Liver (tissue), 9 donors: Measurements from ENCODE around the gene SOX5. TPM values are rescaled to one million over a fixed set of nuclear protein-coding genes. Genes with fewer than 3 reads are reported as not detected.

Source experiments
- DNase-seq: peaks from one replicate; pipeline ENCODE4 v3.0.0-alpha.2; 2017; ENCODE audit warnings: low spot score
- H3K27ac ChIP-seq, 2 donors: one replicate each; pipeline ENCODE4 v1.7.0; 2013; ENCODE audit warnings: inconsistent platforms in 2 of 2, low read length in 2 of 2, control low read depth in 1 of 2, low read depth in 1 of 2, mild to moderate bottlenecking in 1 of 2
- H3K27me3 ChIP-seq, 4 donors: one replicate each; pipeline versions ENCODE4 v1.6.1 to v1.7.0; 2013; ENCODE audit warnings: low read length in 3 of 4, inconsistent platforms in 1 of 4, mild to moderate bottlenecking in 1 of 4, moderate library complexity in 1 of 4; ENCODE audit not compliant: control insufficient read depth in 4 of 4, insufficient read depth in 4 of 4
- H3K36me3 ChIP-seq, 4 donors: one replicate each; pipeline versions ENCODE4 v1.6.1 to v1.7.0; 2013; ENCODE audit warnings: low read length in 3 of 4, mild to moderate bottlenecking in 3 of 4, low read depth in 1 of 4, moderate library complexity in 1 of 4; ENCODE audit not compliant: control insufficient read depth in 4 of 4, insufficient read depth in 3 of 4
- H3K4me1 ChIP-seq, 4 donors: one replicate each; pipeline versions ENCODE4 v1.6.1 to v1.7.0; 2013; ENCODE audit warnings: low read length in 3 of 4, mild to moderate bottlenecking in 3 of 4, moderate library complexity in 1 of 4; ENCODE audit not compliant: control insufficient read depth in 4 of 4, insufficient read depth in 4 of 4
- H3K4me3 ChIP-seq, 3 donors: one replicate each; pipeline versions ENCODE4 v1.6.1 to v1.7.0; 2013; ENCODE audit warnings: low read length in 3 of 3, control low read depth in 1 of 3, low read depth in 1 of 3, mild to moderate bottlenecking in 1 of 3
- H3K9ac ChIP-seq, 2 donors: one replicate each; pipeline ENCODE4 v1.7.0; 2013; ENCODE audit warnings: low read length in 2 of 2, mild to moderate bottlenecking in 2 of 2, moderate library complexity in 2 of 2, control low read depth in 1 of 2, low read depth in 1 of 2
- H3K9me3 ChIP-seq, 4 donors: one replicate each; pipeline versions ENCODE4 v1.6.1 to v1.7.0; 2013; ENCODE audit warnings: low read length in 3 of 4; ENCODE audit not compliant: control insufficient read depth in 4 of 4
- EGR1 ChIP-seq, 2 donors: IDR thresholded peaks; 2 replicates each; pipeline ENCODE4 v1.6.1; 2016 to 2018; ENCODE audit warnings: antibody characterized with exemption in 2 of 2, low read depth in 2 of 2
- FOXA1 ChIP-seq: IDR thresholded peaks from 2 replicates; pipeline ENCODE4 v1.6.1; 2016; ENCODE audit warnings: antibody characterized with exemption
- FOXA2 ChIP-seq: IDR thresholded peaks from 2 replicates; pipeline ENCODE4 v1.6.1; 2016; ENCODE audit warnings: antibody characterized with exemption
- GABPA ChIP-seq, 2 donors: IDR thresholded peaks in 1 of 2; conservative IDR thresholded peaks in 1 of 2; 2 replicates each; pipeline ENCODE4 v1.6.1; 2016; ENCODE audit warnings: antibody characterized with exemption in 2 of 2, mild to moderate bottlenecking in 1 of 2, moderate library complexity in 1 of 2
- HNF4A ChIP-seq, 2 donors: conservative IDR thresholded peaks; 2 replicates each; pipeline ENCODE4 v1.6.1; 2016; ENCODE audit warnings: antibody characterized with exemption in 2 of 2, mild to moderate bottlenecking in 2 of 2
- HNF4G ChIP-seq: IDR thresholded peaks from 2 replicates; pipeline ENCODE4 v1.6.1; 2016; ENCODE audit warnings: antibody characterized with exemption
- JUND ChIP-seq, 2 donors: IDR thresholded peaks; 2 replicates each; pipeline ENCODE4 v1.6.1; 2016; ENCODE audit warnings: antibody characterized with exemption in 2 of 2
- MAX ChIP-seq: IDR thresholded peaks from 2 replicates; pipeline ENCODE4 v1.6.1; 2016; ENCODE audit warnings: antibody characterized with exemption
- NR2F2 ChIP-seq: IDR thresholded peaks from 2 replicates; pipeline ENCODE4 v1.6.1; 2016; ENCODE audit warnings: antibody characterized with exemption
- RAD21 ChIP-seq, 2 donors: IDR thresholded peaks; 2 replicates each; pipeline ENCODE4 v1.6.1; 2016; ENCODE audit warnings: antibody characterized with exemption in 2 of 2, mild to moderate bottlenecking in 2 of 2
- REST ChIP-seq: IDR thresholded peaks from 2 replicates; pipeline ENCODE4 v1.6.1; 2016; ENCODE audit warnings: antibody characterized with exemption, mild to moderate bottlenecking
- RXRA ChIP-seq, 2 donors: IDR thresholded peaks; 2 replicates each; pipeline ENCODE4 v1.6.1; 2017 to 2018; ENCODE audit warnings: antibody characterized with exemption in 2 of 2, mild to moderate bottlenecking in 1 of 2
- SP1 ChIP-seq: IDR thresholded peaks from 2 replicates; pipeline ENCODE4 v1.6.1; 2018; ENCODE audit warnings: antibody characterized with exemption, mild to moderate bottlenecking
- TAF1 ChIP-seq: conservative IDR thresholded peaks from 2 replicates; pipeline ENCODE4 v1.6.1; 2016; ENCODE audit warnings: antibody characterized with exemption, mild to moderate bottlenecking
- YY1 ChIP-seq: IDR thresholded peaks from 2 replicates; pipeline ENCODE4 v1.6.1; 2016; ENCODE audit warnings: antibody characterized with exemption, mild to moderate bottlenecking
- WGBS: extraction: QIAGEN DNeasy Blood & Tissue Kit; methylation state at CpG from one replicate; pipeline ENCODE4 v1.1.7; 2013; 5-methylcytosine and 5-hydroxymethylcytosine counted together
- polyA plus RNA-seq, 2 donors: library from polyadenylated mRNA; stranded (reverse) in 1 of 2; unstranded in 1 of 2; fragments of 200-250 nt in 1 of 2; fragments of >200 nt in 1 of 2; fragmentation: Nextera tagmentation in 1 of 2; extraction: Ambion mirVana in 1 of 2; gene quantifications; one replicate each; pipeline versions ENCODE4 v1.2.1 to v1.2.3, GENCODE V29; 2013 to 2015
- total RNA-seq, 2 donors: library from RNA; depleted of rRNA; stranded (reverse); fragments of >200 nt; gene quantifications; one replicate each; pipeline ENCODE4 v1.2.3, GENCODE V29; 2014
- TF ChIP-seq, protein P1 (sequence below): IDR thresholded peaks from 2 replicates; pipeline ENCODE4 v1.6.1; 2016; ENCODE audit warnings: antibody characterized with exemption
- TF ChIP-seq, protein P2 (sequence below): fragments of 150-350 bp; IDR thresholded peaks from 2 replicates; pipeline ENCODE4 v1.5.1; 2017; ENCODE audit warnings: improper control_type of control experiment, low read depth, low read length; ENCODE audit not compliant: missing input control
- TF ChIP-seq, protein P3 (sequence below): IDR thresholded peaks from 2 replicates; pipeline ENCODE4 v1.6.1; 2016; ENCODE audit warnings: antibody characterized with exemption
- donor health status: healthy.
- donor health status: healthy.
- donor health status: healthy.
- donor health status: healthy.
- donor health status: healthy.

SOX5 gene
- total and polyA plus RNA-seq, 4 donors, result 2.3 to 42.4 (median 12.3) TPM

- no peaks in the 10 kb centered on the region for H3K27me3 ChIP-seq
- WGBS, result 91% methylated on average over 1 of the region's 1 CpG
- peaks cover 0 to 5% (median 2%) of the 10 kb centered on the region in 4 donors for H3K36me3 ChIP-seq
- DNase-seq, result no peak
- H3K4me1 ChIP-seq, result no peaks in the 10 kb centered on the region
- H3K4me3 ChIP-seq, result no peak overlapping the region
- no peak overlapping the region for H3K9ac ChIP-seq
- no peaks in the 10 kb centered on the region for H3K9me3 ChIP-seq
- TF ChIP-seq YY1, result no peak
- TF ChIP-seq RAD21 (IDR thresholded peaks at IDR 0.05), result no peak
- no peak for TF ChIP-seq FOXA2
- no peak for TF ChIP-seq MAX
- H3K27ac ChIP-seq, result no peak overlapping the region
Observed at GRCh38 chr12:23579257-23579656, 370.2 kb downstream of the SOX5 start.

DNA sequence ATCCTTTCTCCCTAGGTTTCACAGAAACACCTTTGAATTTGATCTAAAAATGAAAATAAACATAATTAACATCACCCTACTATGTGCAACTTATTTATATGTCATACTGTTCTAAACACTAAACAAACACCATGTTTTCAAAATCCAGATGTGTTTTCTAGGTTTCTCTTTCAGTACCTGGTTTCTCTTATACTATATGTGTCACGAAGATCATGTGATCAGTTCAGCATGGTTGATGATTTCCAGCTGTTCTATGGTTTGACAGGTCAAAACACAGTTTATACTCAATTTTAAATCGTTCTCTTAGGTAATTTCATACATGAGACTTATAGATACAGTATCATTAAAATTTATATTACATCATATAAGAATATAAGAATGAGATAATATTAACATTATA lies 373.1 kb downstream of the SOX5 start:
- Histone ChIP-seq H3K36me3 (peaks cover 0 to 6% (median 3%) of the 10 kb centered on the region in 4 donors), H3K4me1 (no peaks in the 10 kb centered on the region), H3K4me3 (no peak overlapping the region), H3K27me3 (no peaks in the 10 kb centered on the region), H3K9me3 (no peaks in the 10 kb centered on the region), H3K9ac (no peak overlapping the region), H3K27ac (no peak overlapping the region)
- TF ChIP-seq, protein P1, sequence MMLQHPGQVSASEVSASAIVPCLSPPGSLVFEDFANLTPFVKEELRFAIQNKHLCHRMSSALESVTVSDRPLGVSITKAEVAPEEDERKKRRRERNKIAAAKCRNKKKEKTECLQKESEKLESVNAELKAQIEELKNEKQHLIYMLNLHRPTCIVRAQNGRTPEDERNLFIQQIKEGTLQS, result no peak
- TF ChIP-seq GABPA (IDR thresholded peaks at IDR 0.05 in 1 of 2, conservative IDR thresholded peaks at IDR 0.05 in 1 of 2) (no peak), SP1 (no peak), TAF1 (no peak), FOXA1 (no peak), RAD21 (IDR thresholded peaks at IDR 0.05) (no peak), RXRA (IDR thresholded peaks at IDR 0.05) (no peak), FOXA2 (no peak), YY1 (no peak), REST (no peak), HNF4G (no peak), HNF4A (conservative IDR thresholded peaks at IDR 0.05) (no peak), NR2F2 (no peak), JUND (IDR thresholded peaks at IDR 0.05) (no peak), EGR1 (IDR thresholded peaks at IDR 0.05; ENCODE audit: low read depth in 2 of 2) (no peak)
- TF ChIP-seq, protein P2, sequence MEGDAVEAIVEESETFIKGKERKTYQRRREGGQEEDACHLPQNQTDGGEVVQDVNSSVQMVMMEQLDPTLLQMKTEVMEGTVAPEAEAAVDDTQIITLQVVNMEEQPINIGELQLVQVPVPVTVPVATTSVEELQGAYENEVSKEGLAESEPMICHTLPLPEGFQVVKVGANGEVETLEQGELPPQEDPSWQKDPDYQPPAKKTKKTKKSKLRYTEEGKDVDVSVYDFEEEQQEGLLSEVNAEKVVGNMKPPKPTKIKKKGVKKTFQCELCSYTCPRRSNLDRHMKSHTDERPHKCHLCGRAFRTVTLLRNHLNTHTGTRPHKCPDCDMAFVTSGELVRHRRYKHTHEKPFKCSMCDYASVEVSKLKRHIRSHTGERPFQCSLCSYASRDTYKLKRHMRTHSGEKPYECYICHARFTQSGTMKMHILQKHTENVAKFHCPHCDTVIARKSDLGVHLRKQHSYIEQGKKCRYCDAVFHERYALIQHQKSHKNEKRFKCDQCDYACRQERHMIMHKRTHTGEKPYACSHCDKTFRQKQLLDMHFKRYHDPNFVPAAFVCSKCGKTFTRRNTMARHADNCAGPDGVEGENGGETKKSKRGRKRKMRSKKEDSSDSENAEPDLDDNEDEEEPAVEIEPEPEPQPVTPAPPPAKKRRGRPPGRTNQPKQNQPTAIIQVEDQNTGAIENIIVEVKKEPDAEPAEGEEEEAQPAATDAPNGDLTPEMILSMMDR, result no peak
- TF ChIP-seq, protein P3, sequence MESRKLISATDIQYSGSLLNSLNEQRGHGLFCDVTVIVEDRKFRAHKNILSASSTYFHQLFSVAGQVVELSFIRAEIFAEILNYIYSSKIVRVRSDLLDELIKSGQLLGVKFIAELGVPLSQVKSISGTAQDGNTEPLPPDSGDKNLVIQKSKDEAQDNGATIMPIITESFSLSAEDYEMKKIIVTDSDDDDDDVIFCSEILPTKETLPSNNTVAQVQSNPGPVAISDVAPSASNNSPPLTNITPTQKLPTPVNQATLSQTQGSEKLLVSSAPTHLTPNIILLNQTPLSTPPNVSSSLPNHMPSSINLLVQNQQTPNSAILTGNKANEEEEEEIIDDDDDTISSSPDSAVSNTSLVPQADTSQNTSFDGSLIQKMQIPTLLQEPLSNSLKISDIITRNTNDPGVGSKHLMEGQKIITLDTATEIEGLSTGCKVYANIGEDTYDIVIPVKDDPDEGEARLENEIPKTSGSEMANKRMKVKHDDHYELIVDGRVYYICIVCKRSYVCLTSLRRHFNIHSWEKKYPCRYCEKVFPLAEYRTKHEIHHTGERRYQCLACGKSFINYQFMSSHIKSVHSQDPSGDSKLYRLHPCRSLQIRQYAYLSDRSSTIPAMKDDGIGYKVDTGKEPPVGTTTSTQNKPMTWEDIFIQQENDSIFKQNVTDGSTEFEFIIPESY, result no peak
- WGBS, result 92% methylated on average over 2 of the region's 2 CpGs
- no peak for DNase-seq
